ENCODE results near the gene KCNQ1. TPM values are rescaled to one million over a fixed set of nuclear protein-coding genes. Genes with fewer than 3 reads are reported as not detected.

Gene KCNQ1
- total and polyA plus RNA-seq, 9 of the 15 experiments (the other 6 are each of a cell fraction or from before 2014, with no cell fraction given) = 0.44 TPM; not detected in 8

GRCh38 chr11:2898366-2899079 lies 453.7 kb downstream of the KCNQ1 start (continued):
- TF ChIP-seq ZNF518B (CRISPR knock-in tag; IDR thresholded peaks at IDR 0.05) (no peak), WHSC1 (IDR thresholded peaks at IDR 0.05; ENCODE audit: low read length) (no peak), MAFG (tag; conservative IDR thresholded peaks at IDR 0.05) (no peak), ZNF174 (CRISPR knock-in tag; IDR thresholded peaks at IDR 0.05) (no peak), TOE1 (IDR thresholded peaks at IDR 0.05; ENCODE audit: borderline replicate concordance) (peak; percentile 66; the same call in 1 of the 2 replicates), TOE1 (CRISPR knock-in tag; IDR thresholded peaks at IDR 0.05; ENCODE audit: borderline replicate concordance, low read depth) (no peak), HIVEP1 (CRISPR knock-in tag; IDR thresholded peaks at IDR 0.05) (no peak), PHTF2 (CRISPR knock-in tag; IDR thresholded peaks at IDR 0.05) (no peak), LCOR (CRISPR knock-in tag; IDR thresholded peaks at IDR 0.05) (no peak), EP400 (IDR thresholded peaks at IDR 0.05) (peak; percentile 69), MLLT1 (IDR thresholded peaks at IDR 0.05) (no peak), CTBP1 (IDR thresholded peaks at IDR 0.05; ENCODE audit: borderline replicate concordance) (no peak), ZNF444 (CRISPR knock-in tag; IDR thresholded peaks at IDR 0.05) (no peak), POLR2AphosphoS2 (IDR thresholded peaks at IDR 0.05; ENCODE audit: low read length) (no peak), ZNF785 (CRISPR knock-in tag; IDR thresholded peaks at IDR 0.05) (no peak), MLX (CRISPR knock-in tag; conservative IDR thresholded peaks at IDR 0.05) (no peak), HDAC1 (IDR thresholded peaks at IDR 0.05) (no peak)
- TF ChIP-seq, protein P1, sequence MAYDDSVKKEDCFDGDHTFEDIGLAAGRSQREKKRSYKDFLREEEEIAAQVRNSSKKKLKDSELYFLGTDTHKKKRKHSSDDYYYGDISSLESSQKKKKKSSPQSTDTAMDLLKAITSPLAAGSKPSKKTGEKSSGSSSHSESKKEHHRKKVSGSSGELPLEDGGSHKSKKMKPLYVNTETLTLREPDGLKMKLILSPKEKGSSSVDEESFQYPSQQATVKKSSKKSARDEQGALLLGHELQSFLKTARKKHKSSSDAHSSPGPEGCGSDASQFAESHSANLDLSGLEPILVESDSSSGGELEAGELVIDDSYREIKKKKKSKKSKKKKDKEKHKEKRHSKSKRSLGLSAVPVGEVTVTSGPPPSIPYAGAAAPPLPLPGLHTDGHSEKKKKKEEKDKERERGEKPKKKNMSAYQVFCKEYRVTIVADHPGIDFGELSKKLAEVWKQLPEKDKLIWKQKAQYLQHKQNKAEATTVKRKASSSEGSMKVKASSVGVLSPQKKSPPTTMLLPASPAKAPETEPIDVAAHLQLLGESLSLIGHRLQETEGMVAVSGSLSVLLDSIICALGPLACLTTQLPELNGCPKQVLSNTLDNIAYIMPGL (CRISPR knock-in tag; IDR thresholded peaks at IDR 0.05) = no peak
- TF ChIP-seq, protein P2, sequence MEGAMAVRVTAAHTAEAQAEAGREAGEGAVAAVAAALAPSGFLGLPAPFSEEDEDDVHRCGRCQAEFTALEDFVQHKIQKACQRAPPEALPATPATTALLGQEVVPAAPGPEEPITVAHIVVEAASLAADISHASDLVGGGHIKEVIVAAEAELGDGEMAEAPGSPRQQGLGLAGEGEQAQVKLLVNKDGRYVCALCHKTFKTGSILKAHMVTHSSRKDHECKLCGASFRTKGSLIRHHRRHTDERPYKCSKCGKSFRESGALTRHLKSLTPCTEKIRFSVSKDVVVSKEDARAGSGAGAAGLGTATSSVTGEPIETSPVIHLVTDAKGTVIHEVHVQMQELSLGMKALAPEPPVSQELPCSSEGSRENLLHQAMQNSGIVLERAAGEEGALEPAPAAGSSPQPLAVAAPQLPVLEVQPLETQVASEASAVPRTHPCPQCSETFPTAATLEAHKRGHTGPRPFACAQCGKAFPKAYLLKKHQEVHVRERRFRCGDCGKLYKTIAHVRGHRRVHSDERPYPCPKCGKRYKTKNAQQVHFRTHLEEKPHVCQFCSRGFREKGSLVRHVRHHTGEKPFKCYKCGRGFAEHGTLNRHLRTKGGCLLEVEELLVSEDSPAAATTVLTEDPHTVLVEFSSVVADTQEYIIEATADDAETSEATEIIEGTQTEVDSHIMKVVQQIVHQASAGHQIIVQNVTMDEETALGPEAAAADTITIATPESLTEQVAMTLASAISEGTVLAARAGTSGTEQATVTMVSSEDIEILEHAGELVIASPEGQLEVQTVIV (CRISPR knock-in tag; IDR thresholded peaks at IDR 0.05; ENCODE audit: borderline replicate concordance) = no peak
